HG03039 (cell line): ENCODE measurements around the gene MALAT1.

Source experiments
- ATAC-seq: cut with Tn5 transposase; IDR thresholded peaks from one replicate; pipeline ENCODE4 v1.9.1; 2021; ENCODE audit warnings: mild to moderate bottlenecking, moderate library complexity; ENCODE audit not compliant: unreplicated experiment

MALAT1 gene

GRCh38 chr11:65554057-65554818 is 55.4 kb downstream of the MALAT1 start:
- ATAC-seq: no peak

- ATAC-seq: no peak
Measured at GRCh38 chr11:65554842-65555430, 56.1 kb downstream of the MALAT1 start.

DNA sequence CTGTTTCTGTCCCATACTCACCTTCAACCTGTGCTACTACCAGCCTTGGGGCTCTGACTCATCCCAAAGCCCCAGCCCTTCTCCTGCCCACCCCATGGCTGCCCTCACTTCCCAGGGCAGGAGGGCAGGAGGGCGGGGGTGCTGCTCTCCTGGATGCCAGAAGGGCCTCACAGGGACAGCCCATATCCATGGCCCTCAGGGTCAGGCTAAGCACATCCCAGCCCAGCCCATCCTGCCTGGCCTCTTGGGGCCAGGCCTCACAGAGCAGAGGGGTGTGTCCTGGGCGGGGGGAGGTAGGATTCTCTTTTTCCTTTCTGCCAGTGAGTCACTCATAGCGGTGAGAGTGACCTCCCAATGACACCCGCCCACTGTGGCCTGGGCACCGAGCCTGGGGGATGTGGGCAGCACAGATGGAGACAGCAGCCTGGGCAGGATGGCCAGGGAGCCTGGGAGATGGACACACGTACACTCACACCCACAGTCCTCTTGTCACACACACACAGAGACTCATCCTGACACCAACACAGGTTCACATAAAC is 56.9 kb downstream of the MALAT1 start:
- ATAC-seq: no peak
